ENCODE data around the gene ELMOD1.

Gene ELMOD1

DNA sequence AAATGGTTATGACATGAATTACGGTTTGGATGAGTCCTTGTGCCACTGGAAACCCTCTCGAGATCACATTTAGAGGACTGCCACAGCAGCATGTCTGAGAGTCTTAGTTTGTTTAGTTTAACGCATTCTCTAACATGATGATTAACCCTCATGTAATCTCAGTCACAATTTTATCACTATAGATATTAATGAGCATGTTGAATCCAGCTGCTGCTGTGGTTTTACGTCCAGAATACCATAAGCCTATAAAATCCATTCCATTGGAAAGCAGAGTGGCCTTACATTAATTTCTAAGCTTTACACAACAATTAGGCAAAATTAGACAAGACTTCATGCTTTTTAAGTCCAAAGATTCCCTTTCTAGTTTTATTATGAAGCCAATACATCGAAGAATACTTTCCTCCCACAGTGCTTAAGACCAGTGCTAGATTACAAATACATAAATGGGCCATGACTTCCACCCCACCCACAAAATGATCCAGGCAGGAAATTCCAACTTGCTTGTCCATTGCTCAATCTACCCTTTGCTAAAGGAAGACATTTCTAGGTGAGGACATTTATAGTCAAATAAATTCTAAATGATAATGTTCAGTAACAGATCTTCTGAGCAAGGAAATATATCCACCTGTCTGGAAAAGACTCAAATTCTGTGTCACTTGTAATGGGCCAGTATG is 3.5 kb upstream of the ELMOD1 start:
- FAIRE-seq: no peak

DNA sequence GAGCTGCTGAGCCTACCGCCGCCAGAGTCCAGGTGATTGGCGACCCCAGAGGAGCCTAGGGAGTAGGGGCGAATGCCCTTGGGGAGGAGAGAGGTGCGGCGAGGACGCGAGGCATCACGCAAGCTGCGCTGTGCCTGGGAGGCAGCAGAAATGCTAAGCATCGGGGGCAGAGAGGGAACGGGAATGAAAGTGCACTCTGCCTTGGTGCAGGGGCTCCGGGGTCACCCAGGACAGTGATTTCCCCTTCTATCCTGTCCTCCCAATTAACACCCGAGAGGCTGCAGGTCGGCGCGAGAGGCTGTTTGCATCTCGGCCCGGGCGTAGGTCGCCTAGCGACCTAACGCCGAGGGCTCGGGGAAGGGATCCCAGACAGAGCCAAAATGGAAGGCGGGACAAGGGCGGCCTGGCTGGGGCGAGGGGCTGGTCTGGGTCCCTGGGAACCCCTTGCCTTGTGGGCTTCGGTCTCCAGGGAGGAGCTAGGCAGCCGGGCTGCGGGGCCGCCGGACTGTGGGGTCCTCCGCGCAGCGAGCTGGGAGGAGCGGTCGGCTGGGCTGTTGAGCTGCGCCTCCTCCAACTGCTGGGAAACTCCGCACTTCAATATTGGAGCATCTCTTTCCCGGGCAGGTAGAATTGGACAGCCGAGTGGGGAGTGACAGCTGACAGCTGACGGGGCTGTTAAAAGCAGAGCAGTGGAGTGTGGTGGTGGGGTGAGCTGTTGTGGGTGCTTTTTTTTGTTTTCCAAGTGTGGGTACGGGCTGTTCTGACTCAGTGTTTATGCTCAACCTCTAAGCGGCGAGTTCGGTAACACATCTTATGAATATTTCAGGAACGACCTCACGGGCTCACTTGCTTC is 657 bp downstream of the ELMOD1 start:
- no peak for FAIRE-seq

DNA sequence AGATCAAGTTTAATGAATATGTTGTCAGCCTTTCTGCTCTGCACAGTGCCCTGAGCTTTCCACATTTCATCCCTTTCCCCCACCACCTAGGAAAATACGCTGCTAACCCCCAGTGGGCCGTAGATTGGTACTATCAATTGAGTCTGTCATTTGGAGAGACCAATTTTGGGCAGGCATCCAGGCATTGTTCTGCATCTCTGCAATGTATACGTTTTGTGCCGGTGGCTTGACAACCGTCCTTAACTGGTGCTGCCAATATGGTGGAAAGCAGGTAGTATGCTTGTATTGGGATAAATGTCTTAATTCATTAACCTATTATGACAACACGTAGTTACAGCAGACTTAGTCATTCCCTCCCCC is 1.3 kb downstream of the ELMOD1 start:
- no peak for FAIRE-seq

DNA sequence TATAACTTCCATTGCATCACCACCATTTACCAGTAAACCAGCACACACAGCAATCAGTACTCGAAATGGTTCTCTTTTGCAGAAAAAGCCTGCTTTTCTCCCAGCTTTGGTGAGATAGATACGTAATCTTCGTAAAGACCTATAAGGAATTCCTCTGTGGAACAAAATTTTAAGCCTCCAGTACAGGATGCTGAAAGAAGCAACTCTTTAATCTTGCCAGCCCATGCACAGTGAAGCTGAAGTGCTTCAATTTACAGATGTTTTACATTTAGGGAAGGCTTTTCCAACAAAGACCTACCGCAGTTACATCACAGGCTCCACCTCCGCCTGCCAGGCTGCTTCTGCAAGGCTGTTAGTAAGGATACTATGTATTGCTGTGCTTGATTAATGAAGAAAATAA is 1.9 kb downstream of the ELMOD1 start:
- no peak for FAIRE-seq

DNA sequence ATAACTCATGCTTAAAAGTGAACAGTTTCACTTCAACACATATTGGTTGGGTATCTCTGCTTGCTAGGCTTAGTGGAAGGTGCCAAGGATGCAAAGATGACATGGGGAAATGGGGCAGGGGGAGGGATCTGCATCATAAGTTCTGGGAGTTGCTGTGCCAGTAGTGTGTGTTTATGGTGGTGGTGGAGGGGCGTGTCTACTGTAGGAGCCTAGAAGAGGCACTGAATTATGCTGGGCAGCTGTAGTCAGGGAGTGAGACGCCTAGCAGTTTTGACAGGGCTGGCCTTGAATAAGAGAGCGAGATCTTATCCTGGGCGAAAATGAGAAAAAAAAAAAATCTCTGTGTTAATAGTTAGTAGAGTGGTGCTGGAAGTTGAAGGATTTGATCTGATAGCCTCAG is 3.0 kb downstream of the ELMOD1 start:
- no peak for FAIRE-seq

DNA sequence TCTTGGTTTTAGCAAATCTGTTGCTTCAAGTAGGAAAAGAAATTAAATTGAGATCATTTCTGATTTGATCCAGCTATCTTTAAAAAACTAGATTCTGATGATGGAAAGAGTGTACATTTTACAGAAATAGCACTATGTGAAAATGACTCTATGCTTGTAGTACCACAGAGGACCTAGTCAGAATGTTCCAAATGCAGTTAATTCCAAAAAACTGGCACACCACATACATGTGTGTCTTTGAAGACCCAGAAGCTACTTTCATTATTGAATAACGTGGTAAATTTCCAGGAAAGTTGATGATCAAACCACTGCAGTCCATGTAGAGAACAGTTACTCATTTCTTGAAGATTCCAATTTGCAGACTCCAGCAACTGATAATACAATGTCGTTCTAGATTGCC is 3.8 kb downstream of the ELMOD1 start:
- FAIRE-seq: no peak

DNA sequence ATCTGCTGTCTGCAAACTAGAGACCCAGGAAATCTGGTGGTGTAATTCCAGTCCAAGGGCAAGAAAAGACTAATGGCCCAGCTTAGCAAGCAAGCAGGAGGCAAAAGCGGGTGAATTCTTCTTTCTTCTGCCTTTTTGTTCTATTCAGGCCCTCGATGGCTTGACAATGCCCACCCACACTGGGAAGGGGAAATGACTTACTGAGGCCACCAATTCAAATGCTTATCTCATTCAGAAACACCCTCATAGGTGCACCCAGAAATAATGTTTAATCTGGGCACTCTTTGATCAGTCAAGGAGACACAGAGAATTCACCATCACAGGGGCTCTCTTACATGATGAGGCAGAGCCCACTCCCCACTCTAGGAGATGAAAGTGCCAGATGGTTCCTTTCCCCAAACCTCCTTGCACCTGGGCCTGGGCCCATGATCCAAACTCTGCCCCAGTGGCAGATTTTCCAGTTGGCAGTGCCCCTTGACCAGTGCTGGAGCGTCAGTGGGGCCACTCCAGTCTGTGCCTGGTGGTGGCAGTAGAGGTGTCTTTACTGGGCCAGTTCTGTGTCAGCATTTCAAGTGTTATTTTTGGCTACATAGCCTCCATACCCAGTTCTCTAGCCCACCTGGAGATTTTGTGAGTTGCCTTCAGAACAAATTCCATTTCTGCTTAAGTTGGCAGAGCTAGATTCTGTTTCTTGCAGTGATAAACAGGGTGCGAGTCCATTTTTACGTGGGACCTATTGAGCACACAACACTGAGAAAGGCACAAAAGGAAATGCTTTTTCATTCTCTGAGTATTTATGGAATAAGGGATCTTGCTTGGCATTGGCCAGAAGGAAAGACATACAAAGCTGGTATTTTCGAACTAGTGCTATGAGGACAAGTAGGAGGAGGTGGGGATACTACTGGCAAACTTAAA is 7.5 kb downstream of the ELMOD1 start:
- FAIRE-seq: no peak

DNA sequence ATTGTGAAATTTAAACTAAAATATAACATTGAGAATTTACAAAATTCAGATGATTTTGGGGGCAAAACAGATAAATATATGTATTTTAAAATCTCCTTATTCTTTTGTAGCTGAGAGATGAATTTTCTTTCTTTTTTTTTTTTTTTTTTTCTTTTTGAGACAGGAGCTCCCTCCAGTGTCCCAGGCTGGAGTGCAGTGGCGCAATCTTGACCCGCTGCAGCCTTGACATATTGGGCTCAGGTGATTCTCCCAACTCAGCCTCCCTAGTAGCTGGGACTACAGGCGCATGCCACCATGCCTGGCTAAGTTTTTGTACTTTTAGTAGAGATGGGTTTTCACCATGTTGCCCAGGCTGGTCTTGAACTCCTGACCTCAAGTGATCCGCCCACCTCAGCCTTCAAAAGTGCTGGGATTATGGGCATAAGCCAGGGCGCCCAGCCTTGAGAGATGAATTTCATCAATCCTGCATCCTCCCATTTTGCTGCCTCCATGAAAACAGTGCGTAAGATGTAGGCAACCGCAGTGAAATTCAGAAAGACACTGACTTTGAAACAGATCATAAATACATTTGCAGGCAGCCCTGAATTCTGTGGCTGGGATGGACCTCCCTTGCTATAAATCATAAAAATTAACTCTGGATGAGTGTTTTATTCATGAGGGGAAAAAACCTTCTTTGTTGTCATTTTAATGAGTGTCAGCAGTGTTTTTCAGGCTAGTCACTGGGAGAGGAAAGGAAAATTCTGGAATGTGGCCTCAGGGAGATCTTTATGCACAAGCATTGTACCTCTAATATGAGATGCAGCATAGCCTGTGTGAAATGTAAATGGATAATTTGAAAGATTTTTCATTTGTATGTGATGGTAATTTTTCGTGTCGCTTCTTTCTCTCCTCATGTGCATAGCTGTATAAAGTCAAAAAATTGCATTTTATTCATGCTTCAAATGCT is 14.4 kb downstream of the ELMOD1 start:
- no peak for FAIRE-seq

DNA sequence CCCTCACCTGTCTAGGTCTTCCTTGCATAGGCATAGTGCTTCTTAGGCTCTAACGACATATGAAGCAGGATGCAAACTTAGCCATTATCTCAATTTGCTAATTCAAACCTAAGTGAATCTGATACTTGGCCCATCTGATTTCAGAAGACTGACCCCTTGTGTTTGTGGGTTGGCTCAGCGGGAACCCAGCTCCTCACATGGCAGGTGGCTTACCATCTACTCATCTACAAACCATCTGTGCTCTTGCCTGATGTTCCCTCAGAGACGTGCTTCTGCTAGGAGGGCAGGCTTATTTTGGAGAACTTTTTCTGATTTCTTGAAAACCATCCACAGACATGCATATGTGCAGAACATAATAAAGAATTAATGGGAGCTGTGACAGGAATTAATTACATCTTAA is 15.2 kb downstream of the ELMOD1 start:
- no peak for FAIRE-seq

DNA sequence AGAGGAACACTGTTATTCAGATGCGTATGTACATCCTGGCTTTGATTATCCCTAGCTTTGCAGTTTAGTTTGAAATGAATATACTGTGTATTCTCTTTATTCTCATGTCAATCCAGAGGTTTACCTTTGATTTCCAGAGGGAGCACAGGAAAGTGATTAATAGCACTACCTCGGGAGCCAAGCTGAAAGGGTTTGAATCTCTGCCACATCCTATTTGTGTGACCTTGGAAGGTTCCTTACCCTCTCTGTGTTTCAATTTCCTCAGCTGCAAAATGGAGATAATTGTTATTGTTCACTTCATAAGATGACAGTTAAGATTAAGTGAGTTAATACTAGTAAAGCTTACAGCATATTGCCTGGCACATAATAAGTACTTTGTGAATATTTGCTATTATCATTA is 17.9 kb downstream of the ELMOD1 start:
- no peak for FAIRE-seq

DNA sequence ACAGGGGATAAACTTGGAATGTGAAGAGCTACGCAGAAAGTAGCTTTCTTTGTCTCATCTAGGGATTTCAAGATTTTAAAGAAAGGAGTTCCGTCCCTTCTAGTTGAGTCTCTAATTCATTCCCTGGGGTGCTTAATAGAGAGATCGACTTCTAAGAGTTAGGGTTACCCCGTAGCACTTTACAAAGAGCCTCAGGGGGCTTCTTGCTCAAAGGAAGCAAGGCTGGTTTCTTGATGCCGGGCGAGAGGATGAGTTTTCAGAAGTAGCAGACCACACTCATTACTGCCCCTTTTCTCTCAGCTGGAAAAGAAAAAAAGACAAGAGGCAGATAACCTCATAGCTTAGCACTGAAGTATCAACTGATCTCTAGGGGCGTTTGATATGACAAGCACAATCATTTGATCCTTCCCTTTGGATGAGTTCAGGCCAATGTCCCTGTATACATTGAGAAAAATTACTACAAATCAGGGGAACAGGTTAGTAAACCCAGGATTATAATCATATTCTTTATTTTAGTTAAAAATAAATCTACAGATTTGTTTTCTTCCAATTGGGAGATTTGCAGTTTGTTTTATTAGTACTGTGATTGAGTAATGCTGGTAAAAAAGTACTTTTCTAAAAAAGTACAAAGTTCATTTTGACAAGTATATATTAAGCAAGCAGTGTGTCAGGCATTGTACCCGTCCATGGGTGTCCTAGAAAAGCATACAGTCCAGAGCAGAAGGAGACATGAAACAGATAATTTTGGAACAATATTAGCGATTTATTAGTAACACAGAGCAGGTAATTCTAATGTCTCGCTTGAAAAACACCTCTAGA is 18.7 kb downstream of the ELMOD1 start:
- no peak for FAIRE-seq

DNA sequence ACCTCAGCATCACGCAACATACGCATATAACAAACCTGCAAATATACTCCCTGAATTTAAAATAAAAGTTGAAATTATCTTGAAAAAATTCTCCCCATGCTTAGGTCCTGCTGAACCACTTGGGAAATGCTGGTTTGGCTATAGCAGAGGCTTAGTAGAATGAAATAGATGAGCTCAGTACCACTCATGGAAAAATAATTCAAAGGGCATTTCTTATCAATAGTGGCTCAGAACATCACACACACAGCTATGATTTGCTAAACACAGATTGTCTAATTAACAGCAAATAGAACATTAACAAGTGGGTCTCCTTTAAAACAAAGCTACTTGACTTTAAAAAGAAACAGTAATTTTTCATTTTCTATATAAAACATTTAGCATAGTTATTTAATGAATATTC is 21.5 kb downstream of the ELMOD1 start:
- no peak for FAIRE-seq

DNA sequence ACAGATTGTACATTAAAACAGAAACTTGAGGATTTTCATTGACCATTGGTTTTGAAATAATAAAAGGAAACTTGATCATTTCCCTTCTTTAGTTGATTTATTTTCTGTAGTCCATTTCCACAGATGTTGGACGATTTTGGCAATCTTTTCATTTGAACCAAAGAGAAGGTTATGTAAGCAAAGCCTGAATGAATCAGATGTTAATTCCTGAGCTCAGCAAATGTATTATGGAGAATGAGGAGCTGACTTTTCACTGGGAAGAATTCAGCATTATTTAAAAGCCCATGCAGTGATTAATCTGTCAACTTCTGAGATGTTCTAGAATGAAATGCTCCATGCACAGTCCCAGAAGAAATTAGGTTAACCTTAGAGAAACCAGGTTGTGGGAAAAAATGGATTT is 29.0 kb downstream of the ELMOD1 start:
- FAIRE-seq: no peak

DNA sequence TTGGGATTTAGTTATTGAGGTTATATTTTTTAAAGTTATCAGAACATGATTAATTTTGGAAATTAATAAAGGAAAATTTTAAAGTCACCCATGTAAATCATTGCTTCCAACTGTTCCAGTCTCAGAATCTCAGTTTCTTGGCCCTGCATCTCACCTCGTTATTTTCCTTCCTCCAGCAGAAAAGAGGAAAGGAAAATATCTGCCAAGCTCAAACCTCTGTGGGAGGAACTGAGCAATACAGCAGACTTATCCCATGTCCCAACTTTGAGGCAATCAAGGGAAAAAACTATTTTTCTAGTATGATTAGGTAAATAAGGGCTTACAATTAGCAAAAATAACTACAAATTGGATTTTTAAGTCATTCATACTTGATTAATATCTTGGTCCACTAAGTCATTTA is 30.1 kb downstream of the ELMOD1 start:
- no peak for FAIRE-seq

DNA sequence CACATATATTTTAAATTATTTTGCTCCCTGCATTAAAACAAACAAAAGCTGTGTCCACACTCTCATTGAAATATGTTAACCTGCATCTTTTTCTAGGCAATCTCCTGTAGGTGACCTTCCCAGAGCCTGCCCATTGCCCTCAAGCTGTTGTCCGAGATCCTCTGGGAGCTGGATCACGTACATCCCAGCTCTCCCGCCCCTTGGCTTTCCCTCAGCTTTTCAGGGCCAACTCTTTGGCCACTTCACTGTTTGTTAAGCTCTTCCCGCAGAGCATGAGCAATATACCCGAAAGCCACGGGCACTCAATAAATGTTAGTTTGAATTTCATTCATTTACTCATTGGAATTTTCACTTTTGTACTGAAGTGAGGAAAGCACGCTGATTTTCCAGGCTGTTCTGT is 32.2 kb downstream of the ELMOD1 start:
- FAIRE-seq: no peak

DNA sequence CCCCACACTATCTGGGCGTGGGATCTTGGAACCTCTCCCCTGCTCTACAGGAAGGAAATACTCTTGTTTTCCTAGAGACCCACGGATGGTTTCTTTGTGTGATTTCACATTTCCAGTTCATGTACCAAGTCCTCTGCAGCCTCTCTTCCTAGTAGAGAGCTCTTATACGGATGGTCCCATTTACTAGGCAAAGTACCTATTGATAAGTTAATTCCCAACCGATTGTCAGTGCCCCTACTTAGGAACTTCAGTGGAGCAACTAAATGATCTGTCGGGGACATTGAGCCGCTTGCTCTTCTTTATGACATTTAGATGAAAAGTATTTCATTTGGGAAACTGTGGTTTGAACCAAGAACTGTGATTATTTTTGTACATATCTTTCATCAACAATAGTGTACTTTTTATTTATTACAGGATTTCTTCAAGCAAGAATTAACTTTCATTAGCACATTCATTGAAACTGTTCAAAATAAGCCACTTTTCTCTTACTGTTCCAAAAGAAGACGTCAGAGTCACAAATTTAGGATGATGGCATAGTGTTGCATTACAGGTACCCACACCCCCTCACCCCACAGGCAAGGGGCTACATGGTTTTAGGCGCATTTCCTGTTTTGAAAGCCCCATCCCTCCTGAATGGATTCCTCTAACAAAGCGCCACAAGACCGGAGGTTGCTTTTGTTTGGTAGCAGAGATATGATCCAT is 34.2 kb downstream of the ELMOD1 start:
- FAIRE-seq: no peak

DNA sequence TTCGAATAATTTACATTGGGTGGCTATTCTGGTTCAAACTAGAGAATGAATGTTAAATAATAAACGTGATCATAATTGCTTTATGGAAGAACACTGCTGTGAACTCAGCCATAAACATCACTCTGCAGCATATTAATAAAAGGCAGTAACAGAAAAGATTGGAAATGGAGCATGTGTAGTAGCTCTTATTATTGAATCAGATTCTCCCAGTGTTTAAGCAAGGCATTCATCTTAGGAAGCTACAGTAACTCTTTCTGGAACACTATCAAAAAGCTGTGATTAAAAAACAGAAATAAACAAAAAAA is 34.7 kb downstream of the ELMOD1 start:
- no peak for FAIRE-seq

DNA sequence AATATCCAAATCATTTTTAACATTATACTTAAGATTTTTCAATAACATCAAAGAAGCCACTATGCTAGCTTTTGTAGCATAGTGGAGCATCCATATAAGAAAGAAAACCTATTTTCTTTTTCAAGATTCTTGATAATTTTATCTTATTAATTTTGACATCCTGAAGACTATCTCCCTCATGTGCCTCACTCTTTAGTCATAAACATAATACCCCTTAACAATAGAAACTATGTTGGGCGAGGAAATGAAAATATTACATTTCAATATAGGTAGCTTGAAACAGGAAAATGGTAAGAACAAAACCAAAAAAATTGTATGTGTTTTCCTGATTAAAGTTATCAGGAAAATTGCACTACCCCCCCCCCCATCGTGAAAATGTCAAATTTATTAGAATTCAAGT is 40.1 kb downstream of the ELMOD1 start:
- FAIRE-seq: no peak

DNA sequence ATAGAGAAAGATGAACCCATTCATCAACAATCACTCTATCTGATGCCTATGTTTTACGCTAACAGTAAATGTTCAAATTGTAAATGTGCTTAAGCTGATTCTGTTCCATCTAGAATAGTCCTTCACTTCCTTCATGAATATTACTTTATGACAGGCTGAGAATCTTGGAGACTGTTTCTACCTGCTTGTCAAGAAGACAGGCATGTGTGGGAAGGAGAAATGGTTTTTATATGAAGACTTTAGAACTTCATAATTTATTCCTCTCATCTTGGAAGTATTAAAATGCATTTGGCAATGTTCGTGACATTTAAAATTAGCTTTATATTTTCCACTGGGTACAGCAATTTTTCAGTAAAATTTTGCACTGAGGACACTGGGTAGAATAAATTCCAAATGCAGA is 41.0 kb downstream of the ELMOD1 start:
- FAIRE-seq: no peak

DNA sequence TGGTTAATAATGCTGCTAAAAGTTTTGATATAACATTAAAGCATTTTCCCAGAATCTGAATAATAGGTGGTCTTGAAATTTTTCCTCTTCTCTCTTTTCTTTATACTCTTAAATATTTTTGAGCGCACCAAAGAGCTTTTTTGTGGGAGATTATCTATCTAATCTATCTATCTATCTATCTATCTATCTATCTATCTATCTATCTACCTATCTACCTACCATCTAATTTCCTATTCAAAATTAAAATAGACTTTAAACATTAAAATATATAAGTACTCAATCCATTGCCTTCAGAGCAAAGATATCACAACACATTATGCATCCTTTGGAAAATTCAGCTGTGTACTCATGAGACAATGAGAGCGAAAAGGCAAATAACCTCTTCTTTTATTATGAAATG is 55.8 kb downstream of the ELMOD1 start:
- FAIRE-seq: no peak

DNA sequence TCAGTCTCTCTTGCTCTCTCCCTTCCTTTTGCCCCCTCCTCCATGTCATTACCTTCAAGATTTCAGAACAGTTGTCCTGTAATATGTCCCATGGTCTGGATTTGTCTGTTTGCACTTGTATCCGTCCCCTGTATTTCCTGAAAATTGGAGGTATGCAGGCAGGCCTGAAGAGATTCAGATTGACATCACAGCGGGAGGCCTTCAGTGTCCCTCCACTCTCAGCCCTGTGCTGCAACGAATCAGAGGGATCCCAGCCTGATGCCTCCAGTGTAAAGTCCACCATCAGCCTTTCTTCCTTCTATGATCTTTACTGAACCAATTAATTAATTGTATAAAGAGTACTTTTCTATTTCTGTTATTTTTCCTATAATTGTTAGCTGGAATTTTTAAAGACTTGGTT is 57.3 kb downstream of the ELMOD1 start:
- FAIRE-seq: no peak
